ENCODE measurements around the gene MRPL28. TPM values are rescaled to one million over a fixed set of nuclear protein-coding genes. Genes with fewer than 3 reads are reported as not detected.

Gene MRPL28
- total RNA-seq, 1 experiment from 2014 or later = 140 TPM

- in situ Hi-C loops (cut with HindIII; ENCODE audit: low pct_unique_long_range_greater_than_20kb, low sequenced_read_pairs) (no loop called here), intact Hi-C loops (cut with micrococcal nuclease; ENCODE audit: unreplicated experiment) (no loop called here)
- ChIA-PET POLR2A (interaction anchor here (0.6 to 0.7 kb wide), 2 partner anchors 96 to 124 kb away, joined by 9 to 19 read pairs; no protein-coding TSS in a partner anchor), CTCF (interaction anchor here (0.6 to 1.0 kb wide), 4 partner anchors 36 to 255 kb away, joined by 4 to 5 read pairs (median 4); no protein-coding TSS in a partner anchor)
- Histone ChIP-seq H3K9me3 (ENCODE audit: control insufficient read depth, insufficient read depth, low read depth, low read length) (no peaks in the 10 kb centered on the region), H3K4me1 (ENCODE audit: control insufficient read depth, insufficient read depth, low read length) (peaks cover 8% of the 10 kb centered on the region), H3K36me3 (ENCODE audit: control insufficient read depth, insufficient read depth, low read length) (peaks cover under 1% of the 10 kb centered on the region; the same call in 1 of the 2 replicates), H3K27me3 (ENCODE audit: control insufficient read depth, insufficient read depth, low read length) (no peaks in the 10 kb centered on the region), H3K27ac (ENCODE audit: low read length) (peak overlapping the region; percentile 83), H3K4me3 (ENCODE audit: low read depth in 2 of 2, low read length in 2 of 2) (peak overlapping the region; percentile 71 to 82)
- no TSS peak for BruUV-seq (replicated peaks)
- peak; percentile 69 for ATAC-seq
- DNase-seq (ENCODE audit: low read depth, low spot score) = no peak
- no peak for TF ChIP-seq SIN3A (IDR thresholded peaks at IDR 0.05; ENCODE audit: borderline replicate concordance, insufficient read depth, low read depth, low read length)
- no peak for TF ChIP-seq POLR2AphosphoS5 (IDR thresholded peaks at IDR 0.05; ENCODE audit: low read depth, low read length)
- TF ChIP-seq REST (IDR thresholded peaks at IDR 0.05; ENCODE audit: insufficient read depth in 1 of 2, low read depth in 2 of 2, low read length in 1 of 2) = no peak
- TF ChIP-seq TCF7L2 (IDR thresholded peaks at IDR 0.05; ENCODE audit: low read depth, low read length) = no peak
- TF ChIP-seq CTCF (IDR thresholded peaks at IDR 0.05) = no peak
Observed at GRCh38 chr16:351804-352520, 18.4 kb downstream of the MRPL28 start.

GRCh38 chr16:350203-350602 lies 20.1 kb downstream of the MRPL28 start:
- intact Hi-C loops (cut with micrococcal nuclease; ENCODE audit: unreplicated experiment) (no loop called here), in situ Hi-C loops (cut with HindIII; ENCODE audit: low pct_unique_long_range_greater_than_20kb, low sequenced_read_pairs) (no loop called here)
- no peak for TF ChIP-seq SIN3A (IDR thresholded peaks at IDR 0.05; ENCODE audit: borderline replicate concordance, insufficient read depth, low read depth, low read length)
- TF ChIP-seq CTCF (IDR thresholded peaks at IDR 0.05) = no peak
- TF ChIP-seq TCF7L2 (IDR thresholded peaks at IDR 0.05; ENCODE audit: low read depth, low read length) = no peak
- no peak for TF ChIP-seq POLR2AphosphoS5 (IDR thresholded peaks at IDR 0.05; ENCODE audit: low read depth, low read length)
- TF ChIP-seq REST (IDR thresholded peaks at IDR 0.05; ENCODE audit: insufficient read depth in 1 of 2, low read depth in 2 of 2, low read length in 1 of 2) = no peak
- BruUV-seq (replicated peaks) = TSS peak; percentile 80
- ChIA-PET POLR2A (no interaction called here), CTCF (no interaction called here)
- Histone ChIP-seq H3K27ac (ENCODE audit: low read length) (no peak overlapping the region), H3K4me3 (ENCODE audit: low read depth in 2 of 2, low read length in 2 of 2) (no peak overlapping the region), H3K4me1 (ENCODE audit: control insufficient read depth, insufficient read depth, low read length) (peaks cover 8% of the 10 kb centered on the region), H3K27me3 (ENCODE audit: control insufficient read depth, insufficient read depth, low read length) (no peaks in the 10 kb centered on the region), H3K9me3 (ENCODE audit: control insufficient read depth, insufficient read depth, low read depth, low read length) (no peaks in the 10 kb centered on the region), H3K36me3 (ENCODE audit: control insufficient read depth, insufficient read depth, low read length) (peaks cover 5% of the 10 kb centered on the region; the same call in 1 of the 2 replicates)
- DNase-seq (ENCODE audit: low read depth, low spot score) (no peak), ATAC-seq (no peak)
